Mucosa of rectum (tissue), 2 donors: ENCODE data around the gene NAE1.
"Not testable (repeated sequence)": the region's sequence is repeated elsewhere in the genome, so short reads cannot be mapped to it uniquely, and the experiment has no call there.

Experiments
- H3K27ac ChIP-seq, 2 donors: one replicate each; pipeline ENCODE4 v1.7.0; 2013; ENCODE audit warnings: inconsistent platforms in 2 of 2, low read depth in 2 of 2, low read length in 2 of 2
- H3K27me3 ChIP-seq, 2 donors: one replicate each; pipeline ENCODE4 v1.7.0; 2013; ENCODE audit warnings: low read length in 2 of 2; ENCODE audit not compliant: control insufficient read depth in 2 of 2, insufficient read depth in 2 of 2
- H3K36me3 ChIP-seq, 2 donors: one replicate each; pipeline ENCODE4 v1.7.0; 2013; ENCODE audit warnings: low read length in 2 of 2; ENCODE audit not compliant: control insufficient read depth in 2 of 2, insufficient read depth in 2 of 2
- H3K4me1 ChIP-seq, 2 donors: one replicate each; pipeline ENCODE4 v1.7.0; 2013; ENCODE audit warnings: low read length in 2 of 2, mild to moderate bottlenecking in 1 of 2; ENCODE audit not compliant: control insufficient read depth in 2 of 2, insufficient read depth in 2 of 2
- H3K4me3 ChIP-seq, 2 donors: one replicate each; pipeline ENCODE4 v1.7.0; 2013; ENCODE audit warnings: low read length in 2 of 2
- H3K9ac ChIP-seq, 2 donors: one replicate each; pipeline ENCODE4 v1.7.0; 2013; ENCODE audit warnings: low read length in 2 of 2, low read depth in 1 of 2, mild to moderate bottlenecking in 1 of 2
- H3K9me3 ChIP-seq, 2 donors: one replicate each; pipeline ENCODE4 v1.7.0; 2013; ENCODE audit warnings: low read length in 2 of 2; ENCODE audit not compliant: control insufficient read depth in 2 of 2
- donor health status: healthy.
- donor health status: Normal muscosa, but diverticular disease.

Gene NAE1

GRCh38 chr16:66830422-66831404 lies at the start of gene NAE1:
TSS of gene NAE1 (minus strand) at chr16:66830976. CDS start at chr16:66830899, 77 bp downstream.
- peaks cover 8 to 12% of the 10 kb centered on the region in 2 donors for H3K4me1 ChIP-seq
- H3K27ac ChIP-seq, result peak within 1 kb of the TSS; percentile 82 to 86
- H3K36me3 ChIP-seq, result peaks cover 16 to 18% of the 10 kb centered on the region in 2 donors
- no peaks in the 10 kb centered on the region for H3K27me3 ChIP-seq
- H3K4me3 ChIP-seq, result peak within 1 kb of the TSS; percentile 73 to 75
- H3K9ac ChIP-seq, result peak within 1 kb of the TSS; percentile 65 to 84
- H3K9me3 ChIP-seq, result no peaks in the 10 kb centered on the region

- H3K9ac ChIP-seq, result no peak overlapping the region
- peaks cover 12 to 27% of the 10 kb centered on the region in 2 donors for H3K4me1 ChIP-seq
- H3K4me3 ChIP-seq, result peak overlapping the region in 1 of 2 donors; percentile 38
- no peaks in the 10 kb centered on the region for H3K9me3 ChIP-seq
- no peaks in the 10 kb centered on the region for H3K36me3 ChIP-seq
- peak overlapping the region in 1 of 2 donors; percentile 32 for H3K27ac ChIP-seq
- H3K27me3 ChIP-seq, result no peaks in the 10 kb centered on the region
These were observed 47.3 kb upstream of the NAE1 start for GRCh38 chr16:66878067-66878466.

GRCh38 chr16:66874079-66874775 lies 43.5 kb upstream of the NAE1 start:
- Histone ChIP-seq H3K4me1 (peaks cover 15 to 28% of the 10 kb centered on the region in 2 donors), H3K9ac (no peak overlapping the region), H3K27me3 (no peaks in the 10 kb centered on the region), H3K36me3 (no peaks in the 10 kb centered on the region), H3K9me3 (no peaks in the 10 kb centered on the region), H3K27ac (peak overlapping the region in 1 of 2 donors; percentile 32), H3K4me3 (no peak overlapping the region)

GRCh38 chr16:66873685-66874055 lies 42.9 kb upstream of the NAE1 start:
- H3K27ac ChIP-seq, result no peak overlapping the region
- H3K9me3 ChIP-seq, result no peaks in the 10 kb centered on the region
- peaks cover 15 to 28% of the 10 kb centered on the region in 2 donors for H3K4me1 ChIP-seq
- H3K9ac ChIP-seq, result no peak overlapping the region
- H3K4me3 ChIP-seq, result peak overlapping the region in 1 of 2 donors; percentile 68
- no peaks in the 10 kb centered on the region for H3K27me3 ChIP-seq
- no peaks in the 10 kb centered on the region for H3K36me3 ChIP-seq

DNA sequence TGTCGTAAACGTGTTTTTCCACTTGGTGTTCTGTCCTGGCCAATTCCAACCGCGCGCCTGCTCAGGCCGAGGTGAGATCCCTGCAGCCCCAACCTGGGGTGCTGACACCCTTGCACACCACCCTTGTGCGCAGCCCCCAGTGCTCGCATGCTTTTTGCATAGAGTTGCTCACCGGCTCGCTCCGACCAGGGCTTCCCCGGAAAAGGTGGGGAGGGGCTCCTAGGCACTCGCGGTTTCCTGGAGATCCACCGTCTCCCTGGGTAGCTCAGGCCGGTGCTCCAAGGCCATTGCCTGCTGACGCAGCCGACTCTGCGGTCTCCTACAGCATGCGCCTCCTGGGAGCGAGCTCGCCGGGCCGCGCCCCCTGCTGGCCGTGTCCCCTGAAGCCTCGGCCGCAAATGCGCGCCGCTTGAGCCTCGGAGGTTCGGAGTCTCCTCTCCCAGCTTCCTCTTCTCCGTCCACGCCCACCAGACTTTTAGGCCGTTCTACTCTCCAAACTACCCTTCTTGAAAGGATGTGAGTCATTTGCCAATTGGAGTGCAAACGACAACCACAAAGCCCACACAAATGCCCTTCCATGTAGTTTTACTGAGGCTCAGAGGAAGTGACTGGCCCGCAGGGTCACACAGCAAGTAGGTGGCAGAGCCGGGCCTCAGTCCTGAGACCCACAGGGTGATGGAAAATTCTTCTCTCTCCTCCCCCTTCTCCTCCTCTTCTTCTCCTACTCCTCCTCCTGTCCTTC lies 42.3 kb upstream of the NAE1 start:
- peaks cover 15 to 24% of the 10 kb centered on the region in 2 donors for H3K4me1 ChIP-seq
- H3K9ac ChIP-seq, result peak overlapping the region; percentile 52 to 56
- H3K27ac ChIP-seq, result peak overlapping the region; percentile 66 to 89
- no peaks in the 10 kb centered on the region for H3K9me3 ChIP-seq
- no peaks in the 10 kb centered on the region for H3K27me3 ChIP-seq
- no peaks in the 10 kb centered on the region for H3K36me3 ChIP-seq
- peak overlapping the region; percentile 68 to 77 for H3K4me3 ChIP-seq

GRCh38 chr16:66872559-66872942 lies 41.8 kb upstream of the NAE1 start:
- Histone ChIP-seq H3K27ac (peak overlapping the region; percentile 66 to 89), H3K4me3 (peak overlapping the region; percentile 68 to 77), H3K4me1 (peaks cover 15 to 19% of the 10 kb centered on the region in 2 donors), H3K9me3 (no peaks in the 10 kb centered on the region), H3K9ac (peak overlapping the region; percentile 49 to 56), H3K36me3 (no peaks in the 10 kb centered on the region), H3K27me3 (no peaks in the 10 kb centered on the region)

GRCh38 chr16:66871840-66872239 lies 41.1 kb upstream of the NAE1 start:
- Histone ChIP-seq H3K9me3 (no peaks in the 10 kb centered on the region), H3K36me3 (no peaks in the 10 kb centered on the region), H3K4me3 (peak overlapping the region; percentile 27 to 50), H3K9ac (no peak overlapping the region), H3K4me1 (peaks cover 15 to 19% of the 10 kb centered on the region in 2 donors), H3K27ac (peak overlapping the region; percentile 67 to 69), H3K27me3 (no peaks in the 10 kb centered on the region)

DNA sequence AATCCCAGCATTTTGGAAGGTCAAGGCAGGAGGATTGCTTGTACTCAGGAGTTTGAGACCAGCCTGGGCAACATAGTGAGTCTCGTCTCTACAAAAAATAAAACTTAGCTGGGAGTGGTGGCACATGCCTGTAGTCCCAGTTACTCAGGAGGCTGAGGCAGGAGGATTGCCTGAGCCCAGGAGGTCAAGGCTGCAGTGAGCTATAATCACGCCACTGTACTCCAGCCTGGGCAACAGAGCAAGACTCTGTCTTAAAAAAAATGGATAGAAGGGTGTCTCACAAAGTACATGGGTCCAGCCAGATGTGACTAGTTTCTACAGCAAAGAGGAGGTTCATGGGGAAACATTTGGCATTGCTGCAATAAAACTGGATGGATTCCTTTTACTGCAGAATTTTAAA lies 40.6 kb upstream of the NAE1 start:
- Histone ChIP-seq H3K4me1 (peaks cover 15 to 19% of the 10 kb centered on the region in 2 donors), H3K4me3 (peak overlapping the region; percentile 27 to 50), H3K27ac (peak overlapping the region; percentile 67 to 69), H3K9ac (peak overlapping the region; percentile 26 to 27)
- H3K36me3 ChIP-seq, H3K27me3 ChIP-seq, H3K9me3 ChIP-seq: not testable (repeated sequence)

- Histone ChIP-seq H3K27me3 (no peaks in the 10 kb centered on the region), H3K9ac (no peak overlapping the region), H3K4me1 (peaks cover 15 to 19% of the 10 kb centered on the region in 2 donors), H3K4me3 (no peak overlapping the region), H3K27ac (no peak overlapping the region), H3K9me3 (no peaks in the 10 kb centered on the region), H3K36me3 (no peaks in the 10 kb centered on the region)
These were observed 38.6 kb upstream of the NAE1 start for GRCh38 chr16:66869424-66869823.
